Mucosa of rectum (tissue), 2 donors: ENCODE results near the gene DAPK1.
A peak's percentile ranks its signal among the peaks of the same experiment; 100 is the strongest.

Experiments
- H3K27ac ChIP-seq, 2 donors: one replicate each; pipeline ENCODE4 v1.7.0; 2013; ENCODE audit warnings: inconsistent platforms in 2 of 2, low read depth in 2 of 2, low read length in 2 of 2
- H3K27me3 ChIP-seq, 2 donors: one replicate each; pipeline ENCODE4 v1.7.0; 2013; ENCODE audit warnings: low read length in 2 of 2; ENCODE audit not compliant: control insufficient read depth in 2 of 2, insufficient read depth in 2 of 2
- H3K36me3 ChIP-seq, 2 donors: one replicate each; pipeline ENCODE4 v1.7.0; 2013; ENCODE audit warnings: low read length in 2 of 2; ENCODE audit not compliant: control insufficient read depth in 2 of 2, insufficient read depth in 2 of 2
- H3K4me1 ChIP-seq, 2 donors: one replicate each; pipeline ENCODE4 v1.7.0; 2013; ENCODE audit warnings: low read length in 2 of 2, mild to moderate bottlenecking in 1 of 2; ENCODE audit not compliant: control insufficient read depth in 2 of 2, insufficient read depth in 2 of 2
- H3K4me3 ChIP-seq, 2 donors: one replicate each; pipeline ENCODE4 v1.7.0; 2013; ENCODE audit warnings: low read length in 2 of 2
- H3K9ac ChIP-seq, 2 donors: one replicate each; pipeline ENCODE4 v1.7.0; 2013; ENCODE audit warnings: low read length in 2 of 2, low read depth in 1 of 2, mild to moderate bottlenecking in 1 of 2
- H3K9me3 ChIP-seq, 2 donors: one replicate each; pipeline ENCODE4 v1.7.0; 2013; ENCODE audit warnings: low read length in 2 of 2; ENCODE audit not compliant: control insufficient read depth in 2 of 2
- donor health status: healthy.
- donor health status: Normal muscosa, but diverticular disease.

DAPK1 gene

DNA sequence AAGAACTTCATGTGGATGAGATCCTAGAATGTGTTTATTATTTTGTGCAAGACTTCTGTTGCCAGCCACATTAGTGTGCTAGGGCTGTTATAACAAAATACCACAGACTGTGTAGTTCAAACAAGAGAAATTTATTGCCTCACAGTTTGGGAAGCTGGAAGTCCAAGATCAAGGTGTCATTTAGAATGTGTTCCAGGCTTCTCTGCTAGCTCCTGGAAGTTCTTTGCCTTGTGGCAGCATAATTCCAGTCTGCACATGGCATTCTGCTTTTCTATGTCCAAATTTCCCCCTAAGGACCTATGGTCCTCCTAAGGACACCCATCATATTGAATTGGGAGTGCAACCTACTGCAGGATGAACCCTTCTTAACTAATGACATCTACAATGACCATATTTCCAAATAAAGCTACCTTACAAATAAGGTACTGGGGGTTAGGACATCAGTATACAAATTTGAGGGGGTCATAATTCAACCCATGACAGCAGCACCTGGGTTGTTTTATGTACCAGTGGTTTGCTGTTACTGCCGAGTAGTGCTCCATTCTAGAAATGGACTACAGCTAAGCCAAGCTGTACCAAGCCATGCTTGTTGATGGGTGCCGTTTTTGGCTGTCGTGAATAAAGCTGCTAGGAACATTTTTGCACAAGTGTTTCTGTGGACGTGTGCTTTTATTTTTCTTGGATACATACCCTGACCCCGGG lies 52.7 kb downstream of the DAPK1 start:
- no peak overlapping the region for H3K27ac ChIP-seq
- no peak overlapping the region for H3K4me3 ChIP-seq
- H3K9me3 ChIP-seq: no peaks in the 10 kb centered on the region
- no peaks in the 10 kb centered on the region for H3K4me1 ChIP-seq
- H3K9ac ChIP-seq: no peak overlapping the region
- no peaks in the 10 kb centered on the region for H3K36me3 ChIP-seq
- no peaks in the 10 kb centered on the region for H3K27me3 ChIP-seq

DNA sequence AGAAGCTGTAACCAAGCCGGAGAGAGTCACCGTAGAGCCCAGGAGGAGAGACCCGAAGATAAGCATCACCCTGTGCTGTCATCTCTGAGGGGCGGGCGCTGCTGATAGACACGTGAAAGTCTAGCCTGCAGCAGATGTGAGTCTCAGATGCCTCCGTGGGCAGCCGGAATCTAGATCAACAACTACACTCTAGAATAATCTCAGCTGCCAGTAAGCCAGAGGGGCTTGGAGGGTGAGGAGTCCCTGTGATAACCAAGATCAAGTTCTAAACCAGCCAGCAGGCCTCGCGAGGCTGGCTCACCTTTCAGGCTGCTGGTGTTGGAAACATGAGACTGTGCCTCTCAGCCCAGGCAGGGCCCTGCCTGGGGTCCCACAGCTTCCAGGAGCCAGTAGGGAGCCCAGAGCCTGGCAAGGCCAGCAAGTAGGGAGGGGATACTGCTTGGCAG lies 54.1 kb downstream of the DAPK1 start:
- Histone ChIP-seq H3K9ac (no peak overlapping the region), H3K27ac (no peak overlapping the region), H3K36me3 (no peaks in the 10 kb centered on the region), H3K4me3 (no peak overlapping the region), H3K27me3 (no peaks in the 10 kb centered on the region), H3K4me1 (peaks cover 0 to 3% of the 10 kb centered on the region in 2 donors), H3K9me3 (no peaks in the 10 kb centered on the region)

DNA sequence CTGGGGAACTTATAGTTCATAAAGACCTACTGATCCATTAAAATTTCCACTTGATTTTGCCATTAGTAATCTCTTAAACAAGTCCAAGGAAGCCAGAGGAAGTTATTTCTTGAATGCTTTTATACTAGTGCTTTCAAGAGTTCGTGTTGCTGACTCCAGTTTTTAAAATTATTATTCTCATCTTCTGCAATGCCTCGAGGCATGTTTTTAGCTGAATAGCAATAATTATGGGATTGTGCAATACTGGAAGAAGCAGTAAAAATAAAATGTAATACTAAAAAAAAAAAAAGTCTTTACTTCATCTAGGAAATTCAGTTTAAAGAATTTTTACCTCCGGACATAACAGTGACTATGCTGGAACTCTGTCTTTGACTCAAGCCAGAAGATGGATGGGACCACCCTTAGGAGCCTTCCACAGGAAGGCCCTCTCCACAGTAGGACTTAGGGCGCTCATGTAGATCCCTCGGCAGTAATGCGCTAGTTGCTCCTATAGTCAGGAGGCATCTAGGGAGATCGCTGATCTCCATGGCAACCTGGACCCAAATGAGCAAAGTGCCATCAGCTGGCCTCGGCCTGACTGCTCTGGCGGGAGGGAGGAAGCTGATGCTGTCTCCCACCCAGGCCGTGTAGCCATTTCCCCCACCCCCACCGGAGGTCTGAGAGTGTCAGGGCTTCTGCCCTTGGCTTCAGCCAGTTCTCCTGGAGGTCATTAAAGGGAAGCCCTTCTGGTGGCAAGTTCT lies 56.7 kb downstream of the DAPK1 start:
- H3K9me3 ChIP-seq: no peaks in the 10 kb centered on the region
- H3K9ac ChIP-seq: no peak overlapping the region
- peaks cover 0 to 3% of the 10 kb centered on the region in 2 donors for H3K4me1 ChIP-seq
- no peaks in the 10 kb centered on the region for H3K27me3 ChIP-seq
- H3K4me3 ChIP-seq: no peak overlapping the region
- H3K36me3 ChIP-seq: no peaks in the 10 kb centered on the region
- peak overlapping the region; percentile 52 to 69 for H3K27ac ChIP-seq

DNA sequence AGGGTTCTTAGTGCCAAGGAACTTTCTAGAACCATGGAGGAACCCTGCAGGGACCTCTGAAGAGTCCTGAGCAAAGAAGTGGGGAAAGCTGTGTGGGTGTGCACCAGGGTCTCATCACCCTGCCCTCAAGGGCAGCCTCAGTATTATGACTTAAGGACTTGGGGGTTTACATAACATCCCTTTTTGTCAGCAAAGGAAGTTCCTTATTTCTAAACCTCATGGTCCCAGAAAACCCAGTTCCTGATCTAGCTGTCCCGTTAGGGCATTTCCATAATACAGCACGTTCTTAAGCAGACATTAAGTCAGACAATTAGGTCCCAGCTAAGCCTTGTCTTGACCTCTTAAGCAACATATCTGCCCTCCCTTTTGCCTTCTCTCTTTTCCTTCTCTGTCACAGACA lies 57.3 kb downstream of the DAPK1 start:
- no peaks in the 10 kb centered on the region for H3K27me3 ChIP-seq
- peak overlapping the region; percentile 52 to 69 for H3K27ac ChIP-seq
- no peak overlapping the region for H3K4me3 ChIP-seq
- no peaks in the 10 kb centered on the region for H3K9me3 ChIP-seq
- H3K4me1 ChIP-seq: peaks cover 0 to 3% of the 10 kb centered on the region in 2 donors
- H3K36me3 ChIP-seq: no peaks in the 10 kb centered on the region
- no peak overlapping the region for H3K9ac ChIP-seq

DNA sequence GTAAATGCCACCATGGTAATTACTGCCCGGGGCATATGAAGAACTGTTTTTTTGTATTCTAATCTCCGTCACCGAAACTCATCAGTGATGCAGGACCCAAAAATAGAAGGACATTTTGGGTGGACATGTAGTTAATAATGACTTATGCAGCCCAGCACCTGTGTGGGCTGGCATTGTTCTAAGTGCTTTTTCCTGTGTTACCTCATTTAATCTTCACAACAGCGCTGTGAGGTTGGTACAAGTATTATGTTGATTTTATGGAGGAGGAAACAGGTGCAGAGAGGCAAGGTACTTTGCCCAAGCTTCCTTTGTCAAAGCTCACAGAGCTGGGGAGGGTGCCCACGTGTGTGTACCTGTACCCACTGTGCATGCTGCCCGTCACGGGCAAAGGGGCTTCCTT lies 58.4 kb downstream of the DAPK1 start:
- no peaks in the 10 kb centered on the region for H3K27me3 ChIP-seq
- H3K9ac ChIP-seq: no peak overlapping the region
- no peak overlapping the region for H3K4me3 ChIP-seq
- peaks cover 0 to 3% of the 10 kb centered on the region in 2 donors for H3K4me1 ChIP-seq
- H3K27ac ChIP-seq: peak overlapping the region; percentile 24 to 26
- H3K9me3 ChIP-seq: no peaks in the 10 kb centered on the region
- no peaks in the 10 kb centered on the region for H3K36me3 ChIP-seq

DNA sequence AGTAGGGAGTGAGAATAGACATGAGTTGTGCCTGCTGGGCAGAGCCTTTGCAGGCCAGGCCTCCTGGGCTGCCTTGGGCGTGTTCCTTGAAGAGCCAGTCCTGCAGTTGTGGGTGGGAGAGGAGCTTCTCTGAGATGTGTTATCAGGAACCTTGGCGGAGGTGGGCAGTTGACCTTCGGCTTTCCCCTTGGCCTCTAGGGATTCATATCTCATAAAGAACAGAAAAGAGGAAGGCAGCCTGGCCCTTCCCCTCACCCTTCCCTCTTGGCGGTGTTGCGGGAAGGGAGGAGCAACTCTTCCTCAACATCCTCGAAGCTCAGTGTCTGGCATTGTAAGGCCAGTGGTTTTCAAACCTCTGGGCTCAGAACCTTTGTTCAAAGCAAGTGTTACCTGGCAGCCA lies 59.2 kb downstream of the DAPK1 start:
- H3K4me3 ChIP-seq: no peak overlapping the region
- peaks cover 0 to 3% of the 10 kb centered on the region in 2 donors for H3K4me1 ChIP-seq
- no peaks in the 10 kb centered on the region for H3K9me3 ChIP-seq
- H3K36me3 ChIP-seq: no peaks in the 10 kb centered on the region
- H3K27me3 ChIP-seq: no peaks in the 10 kb centered on the region
- H3K27ac ChIP-seq: peak overlapping the region; percentile 24 to 26
- no peak overlapping the region for H3K9ac ChIP-seq

DNA sequence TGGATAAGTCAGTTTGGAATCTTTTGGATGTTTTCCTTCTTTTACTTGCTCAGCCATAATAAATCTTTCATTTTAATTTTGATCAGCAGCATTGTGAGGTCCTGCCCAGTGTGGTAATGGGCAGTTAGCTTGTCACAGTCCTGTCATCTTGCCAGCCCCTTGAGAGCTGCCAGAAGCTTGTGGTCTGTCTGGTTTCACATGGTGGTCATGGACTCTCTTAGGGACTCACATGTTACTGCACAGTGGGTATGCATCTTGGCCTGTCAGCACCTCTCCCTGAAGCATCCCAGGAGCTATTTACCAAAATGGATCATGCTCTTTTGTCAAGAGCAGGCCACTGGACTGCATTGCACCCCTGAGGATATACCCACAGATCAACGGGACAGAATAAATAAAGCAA lies 60.3 kb downstream of the DAPK1 start:
- H3K9ac ChIP-seq: no peak overlapping the region
- H3K27me3 ChIP-seq: no peaks in the 10 kb centered on the region
- H3K4me1 ChIP-seq: peaks cover 0 to 3% of the 10 kb centered on the region in 2 donors
- no peak overlapping the region for H3K27ac ChIP-seq
- H3K4me3 ChIP-seq: no peak overlapping the region
- H3K36me3 ChIP-seq: no peaks in the 10 kb centered on the region
- no peaks in the 10 kb centered on the region for H3K9me3 ChIP-seq

- no peak overlapping the region for H3K27ac ChIP-seq
- H3K27me3 ChIP-seq: no peaks in the 10 kb centered on the region
- peaks cover 0 to 3% of the 10 kb centered on the region in 2 donors for H3K4me1 ChIP-seq
- no peaks in the 10 kb centered on the region for H3K36me3 ChIP-seq
- no peak overlapping the region for H3K9ac ChIP-seq
- H3K9me3 ChIP-seq: no peaks in the 10 kb centered on the region
- no peak overlapping the region for H3K4me3 ChIP-seq
Observed at GRCh38 chr9:87558606-87559190, 61.0 kb downstream of the DAPK1 start.

- no peaks in the 10 kb centered on the region for H3K36me3 ChIP-seq
- H3K9me3 ChIP-seq: no peaks in the 10 kb centered on the region
- no peak overlapping the region for H3K4me3 ChIP-seq
- H3K27me3 ChIP-seq: no peaks in the 10 kb centered on the region
- H3K9ac ChIP-seq: no peak overlapping the region
- no peak overlapping the region for H3K27ac ChIP-seq
- H3K4me1 ChIP-seq: peaks cover 0 to 3% of the 10 kb centered on the region in 2 donors
Observed at GRCh38 chr9:87562062-87562461, 64.4 kb downstream of the DAPK1 start.

DNA sequence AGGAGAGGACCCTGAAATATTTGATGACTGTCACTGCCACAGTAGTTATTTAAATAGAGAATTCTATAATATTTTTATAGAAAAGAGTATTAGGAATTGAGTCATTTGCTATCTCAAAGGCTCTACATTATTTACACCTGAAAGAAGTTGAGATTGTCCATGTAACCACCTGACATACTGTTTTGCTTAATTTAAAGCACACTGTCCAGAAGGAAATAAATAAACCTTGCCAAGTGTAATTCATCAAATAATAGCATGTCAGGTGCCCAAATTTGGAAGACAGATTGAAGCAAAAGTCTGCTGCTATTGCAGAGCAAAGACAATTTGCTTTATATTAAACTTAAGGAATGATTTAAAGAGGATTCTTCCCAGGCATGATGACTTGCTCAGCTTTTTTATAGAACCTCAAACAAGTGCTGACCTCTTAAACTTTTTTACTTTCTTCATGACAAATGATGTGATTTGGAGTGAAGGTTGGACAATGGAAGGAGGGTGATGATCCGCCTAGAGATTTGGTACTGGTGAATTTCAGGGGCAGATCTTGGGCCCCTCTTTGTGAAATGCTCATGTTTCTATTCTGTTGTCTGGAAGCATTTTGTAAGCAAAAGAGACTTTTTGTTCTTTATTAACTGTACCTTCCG lies 65.0 kb downstream of the DAPK1 start:
- H3K27me3 ChIP-seq: no peaks in the 10 kb centered on the region
- no peak overlapping the region for H3K9ac ChIP-seq
- H3K9me3 ChIP-seq: no peaks in the 10 kb centered on the region
- no peaks in the 10 kb centered on the region for H3K36me3 ChIP-seq
- H3K4me3 ChIP-seq: no peak overlapping the region
- peaks cover 0 to 3% of the 10 kb centered on the region in 2 donors for H3K4me1 ChIP-seq
- no peak overlapping the region for H3K27ac ChIP-seq
